ENCODE data around the gene RXFP1.

RXFP1 gene

GRCh38 chr4:158534727-158535126, 13.0 kb downstream of the RXFP1 start:
- Mint-ChIP-seq H3K27ac (no peak overlapping the region), H3K36me3 (no peaks in the 10 kb centered on the region), H3K4me3 (no peak overlapping the region)

GRCh38 chr4:158535130-158535614, 13.5 kb downstream of the RXFP1 start:
- Mint-ChIP-seq H3K36me3 (no peaks in the 10 kb centered on the region), H3K27ac (no peak overlapping the region), H3K9me3 (ENCODE audit: low read depth) (no peaks in the 10 kb centered on the region), H3K27me3 (peaks cover 5% of the 10 kb centered on the region), H3K4me3 (no peak overlapping the region), H3K4me1 (ENCODE audit: low read depth) (no peaks in the 10 kb centered on the region)

More at GRCh38 chr4:158534727-158535126, 13.0 kb downstream of the RXFP1 start:
- Mint-ChIP-seq H3K27me3 (peaks cover 7% of the 10 kb centered on the region), H3K9me3 (ENCODE audit: low read depth) (no peaks in the 10 kb centered on the region), H3K4me1 (ENCODE audit: low read depth) (no peaks in the 10 kb centered on the region)

DNA sequence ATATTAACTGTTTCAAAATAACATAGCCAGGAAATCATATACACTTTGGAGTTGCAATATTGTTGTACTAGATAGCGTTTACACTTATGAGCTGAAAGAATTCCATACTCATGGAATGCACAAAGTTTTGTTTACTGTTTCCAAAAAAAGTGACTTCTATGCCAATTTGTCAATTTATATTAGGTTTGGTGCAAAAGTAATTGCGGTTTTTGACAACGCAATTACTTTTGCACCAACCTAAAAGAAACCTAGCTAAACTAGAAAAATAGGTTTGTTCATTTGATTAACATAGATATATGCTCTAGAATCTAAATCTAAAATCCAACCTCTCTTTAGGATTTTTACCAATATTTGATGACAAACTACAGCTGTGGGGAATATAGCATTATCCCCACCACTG, 15.2 kb downstream of the RXFP1 start:
- peaks cover 5% of the 10 kb centered on the region for H3K27me3 Mint-ChIP-seq
- no peaks in the 10 kb centered on the region for H3K36me3 Mint-ChIP-seq
- H3K27ac Mint-ChIP-seq, result no peak overlapping the region
- no peaks in the 10 kb centered on the region for H3K4me1 Mint-ChIP-seq (ENCODE audit: low read depth)
- H3K9me3 Mint-ChIP-seq (ENCODE audit: low read depth), result no peaks in the 10 kb centered on the region
- H3K4me3 Mint-ChIP-seq, result no peak overlapping the region

GRCh38 chr4:158538176-158538575, 16.5 kb downstream of the RXFP1 start:
- Mint-ChIP-seq H3K4me3 (no peak overlapping the region), H3K4me1 (ENCODE audit: low read depth) (no peaks in the 10 kb centered on the region), H3K9me3 (ENCODE audit: low read depth) (no peaks in the 10 kb centered on the region), H3K27ac (no peak overlapping the region), H3K27me3 (peaks cover 5% of the 10 kb centered on the region), H3K36me3 (no peaks in the 10 kb centered on the region)

- H3K27me3 Mint-ChIP-seq, result peaks cover 5% of the 10 kb centered on the region
- H3K4me1 Mint-ChIP-seq (ENCODE audit: low read depth), result no peaks in the 10 kb centered on the region
- no peak overlapping the region for H3K27ac Mint-ChIP-seq
- H3K36me3 Mint-ChIP-seq, result no peaks in the 10 kb centered on the region
- no peak overlapping the region for H3K4me3 Mint-ChIP-seq
- no peaks in the 10 kb centered on the region for H3K9me3 Mint-ChIP-seq (ENCODE audit: low read depth)
Measured at GRCh38 chr4:158538911-158539310, 17.2 kb downstream of the RXFP1 start.

DNA sequence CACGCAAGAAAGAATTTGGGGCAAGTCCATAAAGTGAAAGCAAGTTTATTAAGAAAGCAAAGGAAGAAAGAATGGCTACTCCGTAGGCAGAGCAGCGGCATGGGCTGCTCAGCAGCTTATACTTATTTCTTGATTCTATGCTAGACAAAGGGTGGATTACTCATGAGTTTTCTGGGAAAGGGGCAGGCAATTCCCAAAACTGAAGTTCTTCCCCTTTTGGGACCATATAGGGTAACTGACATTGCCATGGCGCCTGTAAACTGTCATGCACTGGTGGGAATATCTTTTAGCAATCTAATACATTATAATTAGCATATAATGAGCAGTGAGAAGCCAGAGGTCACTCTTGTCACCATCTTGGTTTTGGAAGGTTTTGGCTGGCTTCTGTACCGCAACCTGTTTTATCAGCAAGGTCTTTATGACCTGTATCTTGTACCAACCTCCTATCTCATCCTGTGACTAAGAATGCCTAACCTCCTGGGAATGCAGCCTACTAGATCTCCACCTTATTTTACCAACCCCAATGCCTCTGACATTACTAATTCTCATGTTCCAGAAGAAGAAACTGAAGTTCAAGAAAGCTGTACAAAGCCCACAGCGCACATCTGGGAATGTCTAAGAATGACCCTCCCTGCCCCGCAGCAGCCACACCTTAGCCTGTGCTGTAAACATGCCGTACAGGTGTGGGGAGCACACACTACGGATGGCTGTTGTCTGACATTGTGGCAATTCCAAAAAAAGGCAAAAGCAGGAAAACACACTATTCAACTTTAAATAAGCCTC, 18.6 kb downstream of the RXFP1 start:
- H3K4me3 Mint-ChIP-seq, result no peak overlapping the region
- H3K9me3 Mint-ChIP-seq (ENCODE audit: low read depth), result no peaks in the 10 kb centered on the region
- no peaks in the 10 kb centered on the region for H3K4me1 Mint-ChIP-seq (ENCODE audit: low read depth)
- no peaks in the 10 kb centered on the region for H3K36me3 Mint-ChIP-seq
- H3K27ac Mint-ChIP-seq, result no peak overlapping the region
- peaks cover 7% of the 10 kb centered on the region for H3K27me3 Mint-ChIP-seq

DNA sequence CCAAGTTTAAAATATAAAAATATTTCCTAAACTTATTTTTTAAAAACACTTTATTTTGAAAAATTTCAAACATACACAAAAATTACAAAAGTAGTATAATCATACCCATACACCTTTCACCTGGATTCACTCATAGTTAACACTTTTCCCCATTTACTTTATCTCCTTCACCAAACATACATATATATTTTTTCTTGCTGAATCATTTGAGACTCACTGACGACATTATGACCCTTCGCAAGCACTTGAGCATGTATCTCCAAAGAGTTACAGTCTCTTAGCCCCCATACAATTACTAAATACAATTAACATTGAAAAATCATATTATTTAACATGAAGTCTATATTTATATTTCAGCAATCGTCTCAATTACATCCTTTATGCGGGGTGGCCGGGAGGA, 19.8 kb downstream of the RXFP1 start:
- Mint-ChIP-seq H3K4me3 (no peak overlapping the region), H3K36me3 (no peaks in the 10 kb centered on the region), H3K9me3 (ENCODE audit: low read depth) (no peaks in the 10 kb centered on the region), H3K27me3 (peaks cover 4% of the 10 kb centered on the region), H3K27ac (no peak overlapping the region), H3K4me1 (ENCODE audit: low read depth) (no peaks in the 10 kb centered on the region)

GRCh38 chr4:158543191-158543590, 21.5 kb downstream of the RXFP1 start:
- Mint-ChIP-seq H3K27ac (no peak overlapping the region), H3K9me3 (ENCODE audit: low read depth) (peaks cover 5% of the 10 kb centered on the region), H3K4me3 (no peak overlapping the region), H3K27me3 (peaks cover 2% of the 10 kb centered on the region), H3K36me3 (no peaks in the 10 kb centered on the region), H3K4me1 (ENCODE audit: low read depth) (no peaks in the 10 kb centered on the region)

DNA sequence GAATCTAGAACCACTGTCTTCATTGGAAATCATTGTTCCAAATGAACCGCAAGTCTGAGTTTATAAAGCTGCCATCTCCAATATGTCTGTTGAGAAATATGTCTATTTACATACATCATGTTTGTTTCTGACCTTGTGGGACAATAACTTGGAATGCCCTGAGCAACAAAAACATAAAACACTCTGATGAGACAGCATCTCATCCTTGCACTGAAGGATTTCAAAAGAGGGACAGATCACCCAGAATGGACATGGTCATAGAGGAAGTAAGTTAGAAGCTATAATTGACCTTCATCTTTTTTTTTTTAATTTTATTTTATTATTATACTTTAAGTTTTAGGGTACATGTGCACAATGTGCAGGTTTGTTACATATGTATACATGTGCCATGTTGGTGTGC, 22.5 kb downstream of the RXFP1 start:
- H3K27ac Mint-ChIP-seq, result no peak overlapping the region
- H3K4me3 Mint-ChIP-seq, result no peak overlapping the region
- peaks cover 1% of the 10 kb centered on the region for H3K27me3 Mint-ChIP-seq
- H3K4me1 Mint-ChIP-seq (ENCODE audit: low read depth), result no peaks in the 10 kb centered on the region
- H3K36me3 Mint-ChIP-seq, result no peaks in the 10 kb centered on the region
- peaks cover 5% of the 10 kb centered on the region for H3K9me3 Mint-ChIP-seq (ENCODE audit: low read depth)

- Mint-ChIP-seq H3K27me3 (peaks cover 12% of the 10 kb centered on the region), H3K36me3 (no peaks in the 10 kb centered on the region), H3K27ac (no peak overlapping the region), H3K4me1 (ENCODE audit: low read depth) (no peaks in the 10 kb centered on the region), H3K9me3 (ENCODE audit: low read depth) (no peaks in the 10 kb centered on the region), H3K4me3 (no peak overlapping the region)
Measured at GRCh38 chr4:158553364-158553763, 31.7 kb downstream of the RXFP1 start.

- H3K9me3 Mint-ChIP-seq (ENCODE audit: low read depth), result no peaks in the 10 kb centered on the region
- no peak overlapping the region for H3K4me3 Mint-ChIP-seq
- peaks cover 5% of the 10 kb centered on the region for H3K27me3 Mint-ChIP-seq
- H3K36me3 Mint-ChIP-seq, result no peaks in the 10 kb centered on the region
- H3K27ac Mint-ChIP-seq, result no peak overlapping the region
- H3K4me1 Mint-ChIP-seq (ENCODE audit: low read depth), result no peaks in the 10 kb centered on the region
Measured at GRCh38 chr4:158560284-158560683, 38.6 kb downstream of the RXFP1 start.

GRCh38 chr4:158566860-158567259, 45.2 kb downstream of the RXFP1 start:
- Mint-ChIP-seq H3K27me3 (peaks cover 1% of the 10 kb centered on the region), H3K27ac (no peak overlapping the region), H3K36me3 (no peaks in the 10 kb centered on the region), H3K4me1 (ENCODE audit: low read depth) (no peaks in the 10 kb centered on the region), H3K9me3 (ENCODE audit: low read depth) (no peaks in the 10 kb centered on the region), H3K4me3 (no peak overlapping the region)

- H3K4me3 Mint-ChIP-seq, result no peak overlapping the region
- peaks cover 3% of the 10 kb centered on the region for H3K27me3 Mint-ChIP-seq
- H3K9me3 Mint-ChIP-seq (ENCODE audit: low read depth), result no peaks in the 10 kb centered on the region
- H3K36me3 Mint-ChIP-seq, result no peaks in the 10 kb centered on the region
- H3K27ac Mint-ChIP-seq, result no peak overlapping the region
- H3K4me1 Mint-ChIP-seq (ENCODE audit: low read depth), result no peaks in the 10 kb centered on the region
Measured at GRCh38 chr4:158571736-158572135, 50.1 kb downstream of the RXFP1 start.

GRCh38 chr4:158572608-158573007, 50.9 kb downstream of the RXFP1 start:
- peaks cover 3% of the 10 kb centered on the region for H3K27me3 Mint-ChIP-seq
- no peaks in the 10 kb centered on the region for H3K36me3 Mint-ChIP-seq
- H3K9me3 Mint-ChIP-seq (ENCODE audit: low read depth), result no peaks in the 10 kb centered on the region
- no peaks in the 10 kb centered on the region for H3K4me1 Mint-ChIP-seq (ENCODE audit: low read depth)
- no peak overlapping the region for H3K4me3 Mint-ChIP-seq
- no peak overlapping the region for H3K27ac Mint-ChIP-seq

DNA sequence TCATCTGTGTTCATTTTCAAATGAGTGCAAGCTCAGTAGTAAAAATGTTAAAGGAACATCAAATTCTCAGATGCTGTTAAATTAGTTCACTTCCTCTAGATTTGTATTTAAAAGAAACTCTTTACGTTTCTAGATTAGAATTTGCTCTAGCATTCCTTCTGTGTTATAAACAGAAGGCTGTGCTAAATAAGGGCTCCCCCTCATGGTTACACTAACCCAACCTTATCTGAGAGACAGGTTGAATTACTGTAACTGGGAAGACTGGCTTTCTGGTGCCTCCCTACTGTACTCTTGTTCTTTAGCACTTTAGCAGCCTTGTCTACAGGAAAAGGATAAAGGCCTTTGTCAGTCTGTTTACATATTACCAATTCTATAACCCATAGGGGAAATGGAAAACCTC, 56.8 kb downstream of the RXFP1 start:
- H3K9me3 Mint-ChIP-seq (ENCODE audit: low read depth), result no peaks in the 10 kb centered on the region
- H3K27ac Mint-ChIP-seq, result no peak overlapping the region
- H3K4me3 Mint-ChIP-seq, result no peak overlapping the region

DNA sequence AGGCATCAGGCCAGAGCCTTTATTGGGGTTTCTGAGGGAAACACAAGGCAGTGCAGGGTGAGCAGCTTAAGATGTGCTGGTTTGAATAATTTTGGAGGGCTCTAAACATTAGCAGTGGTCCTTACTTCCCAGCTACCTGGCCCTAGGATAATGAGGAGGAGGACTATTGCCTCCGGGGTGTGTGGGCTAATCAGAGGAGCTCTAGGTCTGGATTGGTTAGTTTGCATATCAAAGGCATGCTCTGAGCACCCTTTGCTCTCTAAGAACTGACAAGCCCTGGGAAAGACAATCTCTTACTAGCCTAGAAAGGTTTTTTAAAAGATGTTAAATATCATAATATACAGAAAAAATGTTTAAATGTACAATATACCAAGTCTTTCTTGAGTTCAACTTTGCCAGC, 58.4 kb downstream of the RXFP1 start:
- H3K4me3 Mint-ChIP-seq, result no peak overlapping the region
- H3K9me3 Mint-ChIP-seq (ENCODE audit: low read depth), result no peaks in the 10 kb centered on the region
- no peak overlapping the region for H3K27ac Mint-ChIP-seq
- no peaks in the 10 kb centered on the region for H3K4me1 Mint-ChIP-seq (ENCODE audit: low read depth)
- H3K36me3 Mint-ChIP-seq, result no peaks in the 10 kb centered on the region
- peaks cover 2% of the 10 kb centered on the region for H3K27me3 Mint-ChIP-seq

More for the DNA sequence above, 56.8 kb downstream of the RXFP1 start:
- Mint-ChIP-seq H3K36me3 (no peaks in the 10 kb centered on the region), H3K4me1 (ENCODE audit: low read depth) (no peaks in the 10 kb centered on the region), H3K27me3 (no peaks in the 10 kb centered on the region)

Data from activated naive CD8-positive, alpha-beta T cell (primary cell).